ENCODE results near the gene ADGRV1.
A peak's percentile ranks its signal among the peaks of the same experiment; 100 is the strongest.
"Not testable (repeated sequence)": the region's sequence is repeated elsewhere in the genome, so short reads cannot be mapped to it uniquely, and the experiment has no call there.

Gene ADGRV1

DNA sequence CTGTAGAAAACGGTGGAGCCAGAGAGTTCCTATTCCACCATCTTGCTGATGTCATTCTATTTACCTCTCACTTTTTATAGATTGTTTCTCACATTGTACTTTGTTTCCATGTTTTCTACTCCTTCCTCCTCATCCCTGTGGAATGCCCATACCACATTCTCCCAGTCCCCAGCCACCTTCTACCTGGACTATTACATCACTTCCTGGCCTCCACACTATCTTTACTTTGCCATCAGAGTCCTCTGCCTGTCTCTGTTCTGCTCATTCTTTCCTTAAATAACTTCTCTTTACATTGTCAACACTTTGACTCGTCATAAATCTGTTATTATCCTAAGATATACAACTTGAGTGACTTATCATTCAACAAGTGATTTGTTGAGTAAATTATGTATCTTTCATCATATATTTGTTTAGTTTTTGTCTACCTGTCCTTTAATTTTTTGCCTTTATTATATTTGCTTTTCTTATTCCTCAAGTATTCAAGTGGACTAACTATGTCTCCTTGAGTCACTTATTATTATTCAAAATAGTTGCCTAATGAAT lies 182.5 kb downstream of the ADGRV1 start:
- no peak for DNase-seq

DNA sequence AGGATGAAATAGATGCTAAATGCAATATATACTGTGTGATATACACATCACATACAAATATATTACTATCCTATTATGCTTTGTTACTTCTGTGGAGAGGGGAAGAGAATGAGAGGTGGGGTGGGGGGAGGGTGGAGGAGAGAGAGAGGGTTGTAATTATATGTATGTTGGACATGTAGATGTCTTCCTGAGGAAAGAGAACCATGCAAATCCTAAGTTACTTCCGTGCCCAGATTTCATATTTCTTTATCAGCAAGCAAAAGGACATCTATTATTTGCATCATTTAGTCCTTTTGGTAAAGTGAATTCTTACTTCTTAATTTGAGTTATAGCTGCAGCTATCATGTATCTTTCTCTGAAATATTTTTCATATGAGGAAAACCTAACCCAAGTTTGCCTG lies 187.5 kb downstream of the ADGRV1 start:
- no peak for DNase-seq

DNA sequence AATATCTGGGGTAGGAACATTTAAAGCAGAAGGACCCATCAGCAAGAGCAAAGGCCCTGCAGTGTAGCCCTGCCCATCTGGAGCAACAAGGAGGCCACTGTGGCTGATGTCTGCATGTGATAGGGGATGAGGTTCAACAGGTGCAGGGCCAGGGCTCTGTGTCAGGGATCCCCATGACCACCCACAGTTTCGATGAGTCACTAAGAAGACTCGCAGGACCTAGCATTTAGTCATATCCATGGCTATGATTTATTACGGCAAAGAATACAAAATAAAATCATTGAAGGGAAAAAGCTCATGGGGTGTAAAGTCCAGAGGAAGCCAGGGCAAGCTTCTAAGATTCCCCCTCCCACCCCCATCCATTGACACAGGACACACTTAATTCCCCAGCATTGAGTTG lies 188.6 kb downstream of the ADGRV1 start:
- no peak for DNase-seq

DNA sequence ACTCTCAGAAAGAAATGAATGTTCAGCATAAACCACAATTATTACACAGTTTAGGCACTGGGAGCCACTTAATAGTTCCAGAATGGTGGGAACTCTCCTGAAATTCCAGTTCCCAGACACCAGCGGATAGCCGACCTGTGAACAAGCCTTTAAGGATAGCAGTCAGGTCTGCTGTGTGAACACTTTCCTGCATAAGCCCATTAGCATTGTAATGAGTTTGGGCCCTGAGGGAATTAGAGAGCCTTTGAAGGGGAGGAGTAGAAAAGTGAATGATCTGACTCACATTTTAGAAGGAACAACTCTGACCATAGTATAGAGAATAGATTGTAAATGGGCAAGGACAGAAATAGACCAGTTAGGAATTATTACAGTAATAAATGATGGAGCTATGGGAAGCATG lies 189.1 kb downstream of the ADGRV1 start:
- no peak for DNase-seq

- no peak for DNase-seq
These were observed 200.5 kb downstream of the ADGRV1 start for GRCh38 chr5:90759119-90759518.

DNA sequence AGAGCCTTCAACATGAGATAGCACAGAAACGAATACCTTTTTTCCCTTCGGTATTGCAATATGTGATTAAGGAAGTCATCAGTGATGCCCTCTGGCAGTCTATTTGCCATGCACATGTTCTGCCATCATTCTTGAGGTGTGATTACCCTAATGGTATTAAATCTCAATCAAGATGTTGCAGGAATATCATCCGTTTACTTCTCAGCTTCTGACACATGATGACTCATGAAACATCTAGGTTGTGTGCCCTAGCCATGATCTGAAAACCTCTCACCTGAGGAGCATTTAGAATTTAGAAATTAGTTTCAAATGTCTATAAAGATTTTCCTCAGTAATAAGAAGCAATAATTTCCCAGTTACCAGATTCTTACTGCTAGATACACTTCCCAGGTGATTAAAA lies 209.1 kb downstream of the ADGRV1 start:
- no peak for DNase-seq

GRCh38 chr5:90770006-90770541 lies 211.5 kb downstream of the ADGRV1 start:
- DNase-seq = not testable (repeated sequence)

DNA sequence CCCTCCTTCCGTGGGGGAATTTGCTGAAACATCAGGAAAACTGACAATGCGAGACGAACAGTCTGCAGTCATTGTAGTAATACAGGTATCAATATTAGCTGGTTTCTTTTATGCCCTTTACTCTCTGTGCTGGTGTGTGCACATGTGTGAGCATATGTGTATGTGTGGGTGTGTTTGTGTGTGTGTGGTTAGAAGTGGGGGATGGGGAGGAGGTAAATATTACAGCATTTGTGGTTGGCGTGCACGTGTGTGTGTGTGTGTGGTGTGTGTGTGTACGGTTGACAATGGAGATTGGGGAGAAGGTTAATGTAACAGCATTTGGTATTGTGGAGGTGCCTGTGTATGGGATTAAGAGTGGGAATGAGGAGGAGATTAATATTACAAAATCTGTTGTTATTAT lies 219.4 kb downstream of the ADGRV1 start:
- DNase-seq = no peak

- DNase-seq = peak; percentile 20
These were observed 225.1 kb downstream of the ADGRV1 start for GRCh38 chr5:90783460-90784333.

GRCh38 chr5:90786756-90787155 lies 228.2 kb downstream of the ADGRV1 start:
- DNase-seq = no peak

DNA sequence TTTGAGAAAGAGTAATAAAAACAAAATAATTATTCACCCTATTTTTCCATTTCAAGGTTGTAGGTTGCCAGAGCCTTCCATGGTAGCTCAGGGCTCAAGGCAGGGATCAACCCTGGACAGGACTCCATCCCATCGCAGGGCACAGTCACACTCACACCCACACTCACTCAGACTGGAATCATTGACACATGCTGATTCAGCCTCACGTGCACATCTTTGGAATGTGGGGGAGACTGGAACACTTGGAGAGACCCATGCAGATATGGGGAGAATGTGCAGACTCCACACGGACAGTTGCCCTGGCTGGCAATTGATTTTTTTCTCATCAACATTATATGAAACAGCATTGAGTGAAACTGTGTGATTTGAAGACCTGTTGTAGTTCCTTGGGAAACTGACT lies 234.1 kb downstream of the ADGRV1 start:
- DNase-seq = no peak

- DNase-seq = no peak
These were observed 234.6 kb downstream of the ADGRV1 start for GRCh38 chr5:90793183-90793582.

GRCh38 chr5:90796919-90797318 lies 238.3 kb downstream of the ADGRV1 start:
- DNase-seq = not testable (repeated sequence)

DNA sequence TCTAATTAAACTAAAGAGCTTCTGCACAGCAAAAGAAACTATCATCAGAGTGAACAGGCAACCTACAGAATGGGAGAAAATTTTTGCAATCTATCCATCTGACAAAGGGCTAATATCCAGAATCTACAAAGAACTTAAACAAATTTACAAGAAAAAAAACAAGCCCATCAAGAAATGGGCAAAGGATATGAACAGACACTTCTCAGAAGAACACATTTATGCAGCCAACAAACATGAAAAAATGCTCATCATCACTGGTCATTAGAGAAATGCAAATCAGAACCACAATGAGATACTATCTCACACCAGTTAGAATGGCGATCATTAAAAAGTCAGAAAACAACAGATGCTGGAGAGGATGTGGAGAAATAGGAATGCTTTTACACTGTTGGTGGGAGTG lies 241.5 kb downstream of the ADGRV1 start:
- DNase-seq = not testable (repeated sequence)

- not testable (repeated sequence) for DNase-seq
These were observed 241.9 kb downstream of the ADGRV1 start for GRCh38 chr5:90800515-90800914.

- no peak for DNase-seq
These were observed 244.1 kb downstream of the ADGRV1 start for GRCh38 chr5:90802474-90803317.

- DNase-seq = no peak
These were observed 244.8 kb downstream of the ADGRV1 start for GRCh38 chr5:90803381-90803780.

- no peak for DNase-seq
These were observed 245.3 kb downstream of the ADGRV1 start for GRCh38 chr5:90803876-90804275.

- no peak for DNase-seq
These were observed 248.9 kb downstream of the ADGRV1 start for GRCh38 chr5:90807496-90807895.

DNA sequence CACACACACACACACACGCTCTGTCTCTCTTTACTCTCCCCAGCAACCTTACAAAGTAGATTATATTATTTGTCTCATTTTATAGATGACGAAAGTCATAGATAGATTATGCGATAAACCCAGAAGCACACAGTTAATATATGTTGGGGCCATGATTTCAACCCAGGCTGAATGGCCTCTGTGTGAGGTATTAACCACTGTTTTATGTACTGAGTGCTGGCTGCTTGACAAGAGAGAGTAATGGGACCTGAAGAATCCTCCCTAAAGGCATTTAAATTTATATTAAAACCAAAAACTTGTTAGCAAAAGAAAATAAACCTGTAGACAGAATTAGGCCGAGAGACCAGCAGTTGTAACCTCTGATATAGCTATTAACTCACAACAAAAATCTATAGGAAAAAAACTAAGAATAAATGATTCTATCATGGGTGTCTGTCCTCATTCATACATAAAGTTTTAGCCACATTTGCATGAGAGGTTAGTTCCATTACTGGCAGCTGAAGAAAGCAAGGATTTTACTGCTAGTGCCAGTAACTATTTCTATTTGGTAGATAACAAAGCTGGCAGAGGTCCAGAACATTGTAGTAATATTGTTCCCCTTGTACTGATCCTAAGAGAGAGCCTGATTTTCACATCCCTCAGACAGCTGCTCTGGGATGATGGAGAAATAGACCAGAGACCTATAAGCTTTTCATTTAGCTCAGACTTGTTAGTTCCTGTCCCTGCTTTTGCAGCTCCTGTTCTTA lies 250.9 kb downstream of the ADGRV1 start:
- DNase-seq = no peak

DNA sequence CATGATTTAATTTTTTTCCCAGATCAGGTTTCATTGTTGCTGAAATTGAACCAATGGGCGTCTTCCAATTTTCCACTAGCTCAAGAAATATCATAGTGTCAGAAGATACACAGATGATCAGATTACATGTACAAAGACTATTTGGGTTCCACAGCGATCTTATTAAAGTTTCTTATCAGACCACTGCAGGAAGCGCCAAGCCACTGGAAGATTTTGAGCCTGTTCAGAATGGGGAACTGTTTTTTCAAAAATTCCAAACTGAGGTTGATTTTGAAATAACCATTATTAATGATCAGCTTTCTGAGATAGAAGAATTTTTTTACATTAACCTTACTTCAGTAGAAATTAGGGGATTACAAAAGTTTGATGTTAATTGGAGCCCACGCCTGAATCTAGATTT lies 251.6 kb downstream of the ADGRV1 start:
- no peak for DNase-seq

- DNase-seq = no peak
These were observed 254.8 kb downstream of the ADGRV1 start for GRCh38 chr5:90813392-90813791.

GRCh38 chr5:90822062-90822461 lies 263.5 kb downstream of the ADGRV1 start:
- DNase-seq = not testable (repeated sequence)

Measured in NCI-H526 treated with DMSO at 0.1 percent for 48 hours (cell line).